GM20431 (cell line): Measurements from ENCODE around the gene ETV3.

ENCODE experiments used
- in situ Hi-C: fragments of 300-500 bp; cut with MseI, MboI; formaldehyde crosslinking; loops from one replicate; pipeline ENCODE4 v1.15.0; 2020; ENCODE audit warnings: low sequenced_read_pairs; ENCODE audit not compliant: unreplicated experiment

ETV3 gene

DNA sequence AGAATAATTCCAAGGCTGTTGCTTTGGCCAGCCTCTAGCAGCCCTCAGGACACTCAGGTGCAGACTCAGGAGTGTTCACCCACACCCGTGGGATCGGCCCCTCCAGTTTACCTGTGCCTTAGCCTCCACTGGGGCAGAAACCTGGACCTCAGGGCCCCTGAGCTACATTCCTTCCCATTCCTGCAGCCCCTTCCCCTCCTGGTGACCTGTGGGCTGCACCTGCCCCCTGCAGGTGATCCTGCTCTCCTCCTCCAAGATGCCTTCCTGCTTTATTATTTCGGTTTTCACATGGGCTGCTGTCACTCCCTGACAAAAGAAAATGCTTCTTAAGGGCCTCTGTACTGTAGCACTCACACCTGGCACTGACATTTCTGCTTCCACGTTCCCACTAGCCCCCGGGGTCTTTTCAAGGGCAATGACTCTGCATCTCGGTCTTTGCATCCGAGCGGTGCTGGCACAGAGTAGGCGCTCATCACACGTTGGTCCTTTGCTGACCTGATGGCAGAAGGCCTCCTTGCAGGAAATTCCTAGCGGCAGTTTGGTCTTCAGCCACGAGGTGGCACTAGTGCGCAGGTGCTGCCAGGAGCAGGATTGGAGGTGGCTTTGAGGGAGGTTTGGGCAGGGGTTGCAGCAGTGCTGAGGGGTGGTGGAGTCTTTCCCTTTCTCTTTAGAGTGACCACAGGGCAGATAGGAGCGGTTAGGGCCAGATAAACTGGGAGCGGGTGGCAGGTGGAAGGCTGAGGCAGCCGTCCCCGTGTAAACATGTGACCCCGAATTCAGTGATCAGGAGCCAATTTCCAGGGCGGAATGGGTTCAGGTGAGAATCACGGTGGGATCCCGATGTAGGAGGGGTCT is 25.3 kb upstream of the ETV3 start:
- in situ Hi-C loops = loop anchor here (10.0 kb wide), 1 partner anchor 69 kb away; the partner anchor contains the start of gene ETV3L

DNA sequence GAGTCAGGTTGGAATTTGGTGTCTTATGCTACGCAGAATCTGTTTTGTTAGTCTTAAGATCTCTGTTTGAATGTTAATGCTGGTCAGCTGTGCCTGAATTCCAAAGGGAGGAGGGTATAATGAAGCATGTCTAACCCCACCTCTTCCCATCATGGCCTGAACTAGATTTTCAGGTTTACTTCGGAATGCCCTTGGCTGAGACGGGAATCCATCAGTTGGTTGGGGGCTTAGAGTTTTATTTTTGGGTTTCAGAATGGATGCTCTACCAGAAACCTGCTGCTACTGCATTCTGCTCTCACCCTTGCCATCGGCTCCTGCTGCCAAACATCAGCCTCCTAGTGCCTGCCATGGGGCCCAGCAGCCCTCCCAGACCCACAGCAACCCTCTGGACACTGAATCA is 24.1 kb upstream of the ETV3 start:
- in situ Hi-C loops = loop anchor here (10.0 kb wide), 1 partner anchor 68 kb away; the partner anchor contains the start of gene ETV3L

- in situ Hi-C loops = loop anchor here (10.0 kb wide), 1 partner anchor 67 kb away; the partner anchor contains the start of gene ETV3L
Observed at GRCh38 chr1:157161901-157162300, 23.7 kb upstream of the ETV3 start.

- in situ Hi-C loops = no loop called here
Observed at GRCh38 chr1:157158967-157159366, 20.8 kb upstream of the ETV3 start.

DNA sequence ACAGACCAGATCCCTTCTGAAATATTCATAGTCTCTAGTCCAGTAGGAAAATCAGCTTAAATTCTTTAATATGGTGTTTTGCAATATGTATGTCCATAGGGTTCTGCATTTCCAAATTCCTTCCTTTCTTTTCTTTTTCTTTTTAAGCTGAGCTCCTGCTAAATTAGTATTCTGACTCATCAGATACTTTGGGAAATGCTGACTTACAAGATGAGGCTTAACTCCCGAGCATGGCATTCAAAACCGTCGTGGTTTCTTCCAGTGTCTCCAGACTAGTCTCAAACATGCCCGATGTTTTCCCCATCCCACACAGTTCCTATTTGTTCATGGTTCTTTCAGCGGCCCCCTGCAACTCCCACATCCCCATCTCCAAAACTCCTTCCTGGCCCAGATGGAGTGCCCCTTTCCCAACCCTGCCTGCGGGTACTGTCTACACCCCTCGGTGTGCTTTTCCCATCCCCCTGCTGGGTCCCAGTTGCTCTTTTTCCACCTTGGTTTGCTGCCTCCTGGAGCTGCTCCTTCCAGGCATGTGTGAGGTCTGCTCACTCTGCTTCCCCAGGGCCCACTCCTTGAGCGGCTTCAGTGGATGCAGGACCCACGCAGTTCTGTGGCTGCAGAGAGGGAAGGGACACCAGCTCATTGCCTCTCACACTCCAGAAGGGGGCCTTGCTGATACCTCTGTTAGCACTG is 19.5 kb upstream of the ETV3 start:
- in situ Hi-C loops = no loop called here

DNA sequence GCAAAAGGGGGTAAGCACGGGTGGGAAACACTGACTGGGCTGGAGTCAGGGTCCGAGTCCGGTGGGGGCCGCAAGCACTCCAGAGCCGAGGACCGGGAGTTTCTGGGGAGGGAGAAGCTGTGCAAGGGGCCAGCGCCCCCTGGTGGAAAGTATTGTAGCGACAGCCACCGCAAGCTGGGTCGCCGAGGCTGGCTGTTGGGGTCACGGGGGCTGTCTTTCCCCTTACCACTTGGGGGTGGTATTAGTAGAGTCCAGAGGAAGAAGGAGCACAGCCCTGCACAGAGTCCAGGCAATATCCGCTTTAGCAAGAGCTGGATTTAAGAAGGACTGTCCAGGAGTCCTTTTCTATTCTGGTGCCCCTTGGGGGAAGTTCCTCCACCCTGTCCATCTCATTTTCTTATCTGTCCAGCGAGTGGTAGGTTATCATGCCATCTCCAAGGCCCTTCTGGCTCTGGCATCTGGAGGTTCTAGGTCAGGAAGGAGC is 17.9 kb upstream of the ETV3 start:
- in situ Hi-C loops = no loop called here

GRCh38 chr1:157155658-157156057 is 17.5 kb upstream of the ETV3 start:
- in situ Hi-C loops = no loop called here

DNA sequence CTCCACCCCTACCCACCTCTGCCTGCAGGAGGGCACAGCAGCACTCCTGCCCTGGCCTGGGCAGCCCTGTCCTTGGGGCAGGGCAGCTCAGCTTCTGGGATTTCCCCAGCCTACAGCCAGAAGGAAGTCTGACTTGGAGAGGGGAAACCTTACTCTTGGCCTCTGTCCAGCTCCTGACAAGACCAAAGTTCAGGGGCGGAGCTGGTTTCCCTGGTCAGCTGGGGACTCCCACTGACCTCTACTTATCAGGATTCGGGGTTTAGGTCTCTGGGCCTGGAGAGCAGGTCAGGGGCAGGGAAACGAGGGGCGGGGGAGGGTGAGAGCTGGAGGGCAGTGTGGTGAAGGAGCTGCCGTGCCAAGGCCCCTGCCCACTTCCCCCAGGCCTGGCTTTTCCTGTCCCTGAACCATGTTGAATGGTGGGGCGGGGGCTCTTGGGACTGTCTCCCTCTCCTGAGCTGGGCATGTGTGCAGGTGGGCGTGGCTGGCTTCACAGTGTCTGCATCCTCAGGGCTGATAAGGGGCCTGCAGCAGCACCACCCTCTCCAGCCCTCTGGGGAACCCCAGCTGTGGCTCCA is 16.8 kb upstream of the ETV3 start:
- in situ Hi-C loops = no loop called here

GRCh38 chr1:157154291-157154690 is 16.1 kb upstream of the ETV3 start:
- in situ Hi-C loops = no loop called here

GRCh38 chr1:157153746-157154145 is 15.6 kb upstream of the ETV3 start:
- in situ Hi-C loops = no loop called here

DNA sequence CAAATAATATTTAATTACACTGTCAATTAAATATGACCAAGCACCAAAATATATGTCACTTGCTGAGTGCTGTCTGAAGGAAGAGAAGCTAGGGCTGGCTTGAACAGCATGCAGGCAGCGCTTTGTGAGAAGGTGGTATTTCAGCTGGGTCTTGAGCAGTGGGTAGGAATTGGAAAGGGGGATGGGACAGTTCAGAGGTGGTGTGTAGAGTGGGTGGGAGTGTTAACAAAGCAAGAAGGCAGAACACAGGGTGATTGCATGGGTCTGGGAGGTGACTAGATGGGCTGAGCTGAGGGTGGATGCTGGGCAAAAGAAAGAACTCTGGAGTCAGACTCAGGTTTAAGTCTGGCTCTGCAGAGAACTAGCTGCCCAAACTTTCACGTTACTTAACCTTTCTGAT is 14.3 kb upstream of the ETV3 start:
- in situ Hi-C loops = no loop called here

DNA sequence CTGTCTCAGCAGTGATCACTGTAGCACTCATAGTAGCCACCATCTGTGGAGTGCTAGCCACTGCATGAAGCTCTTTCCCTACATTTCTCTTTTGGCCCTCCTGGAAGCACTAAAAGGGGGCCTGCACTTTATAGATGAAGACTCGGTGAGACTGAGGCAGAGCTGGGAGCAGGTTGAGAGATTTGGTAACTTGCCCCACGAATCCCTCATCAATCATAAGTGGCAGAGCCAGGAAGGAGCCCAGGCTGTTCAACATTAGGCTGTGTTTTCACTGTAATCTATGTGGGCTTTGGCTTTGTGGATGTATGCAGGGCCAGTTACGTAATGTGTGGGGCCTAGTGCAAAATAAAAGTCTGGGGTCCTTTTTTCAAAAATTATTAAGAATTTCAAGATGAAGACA is 13.3 kb upstream of the ETV3 start:
- in situ Hi-C loops = no loop called here

- in situ Hi-C loops = no loop called here
Observed at GRCh38 chr1:157151073-157151472, 12.9 kb upstream of the ETV3 start.

DNA sequence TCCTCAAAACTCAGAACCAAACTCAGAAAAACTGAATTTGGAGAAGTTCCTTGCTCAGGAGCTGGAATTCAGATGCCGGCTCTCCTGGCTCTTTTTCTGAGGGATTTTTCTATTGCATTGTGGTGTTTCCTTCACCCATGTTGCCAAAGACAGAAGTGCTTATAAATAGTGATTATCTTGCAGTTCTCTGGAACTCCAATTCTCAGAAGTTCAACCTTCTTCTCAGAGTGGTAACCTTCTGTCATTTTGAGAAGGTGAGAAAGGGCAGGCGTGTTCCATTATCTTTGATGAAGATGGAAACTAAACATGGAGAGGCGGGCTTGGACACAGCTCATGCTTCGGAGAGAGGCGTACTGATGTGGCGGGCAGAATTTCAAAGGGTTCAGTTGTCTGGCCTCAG is 12.4 kb upstream of the ETV3 start:
- in situ Hi-C loops = no loop called here

DNA sequence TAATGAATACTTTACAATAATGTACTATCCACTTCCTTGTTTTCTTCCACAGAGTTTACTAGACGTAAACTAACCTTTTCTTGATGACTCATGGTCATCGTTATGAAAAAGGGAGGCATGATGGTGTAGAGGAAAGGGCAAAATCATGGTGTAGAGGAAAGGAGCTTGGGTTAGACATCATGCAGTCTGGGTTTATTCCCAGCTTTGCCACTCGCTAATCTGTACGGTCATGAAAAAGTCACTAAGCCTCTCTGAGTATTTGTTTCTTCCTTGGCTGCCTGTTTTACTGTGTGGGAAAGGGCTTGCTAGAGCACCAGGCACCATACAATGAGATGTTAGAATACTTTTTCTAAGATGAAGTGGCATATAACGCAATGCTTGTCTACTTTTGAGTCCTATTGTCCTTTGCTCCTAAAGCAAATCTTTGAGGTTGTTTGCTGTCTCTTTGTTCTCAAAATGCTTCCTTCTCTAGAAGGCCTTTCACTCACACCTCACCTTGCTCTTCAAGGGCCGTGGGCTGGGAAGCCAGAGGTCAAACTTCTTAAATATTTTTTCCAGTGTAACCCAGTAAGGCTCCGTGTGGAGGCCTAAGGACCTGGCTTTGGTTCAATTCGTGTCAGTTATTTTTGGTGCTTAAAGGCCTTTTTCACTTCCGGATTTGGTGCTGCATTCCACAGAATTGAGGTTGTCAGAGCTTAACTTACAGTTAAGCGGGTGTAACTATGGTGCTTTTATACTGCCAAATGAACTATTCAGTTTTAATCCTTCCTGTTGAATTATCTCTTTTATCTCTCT is 9.9 kb upstream of the ETV3 start:
- in situ Hi-C loops = no loop called here

- in situ Hi-C loops = no loop called here
Observed at GRCh38 chr1:157147037-157147436, 8.8 kb upstream of the ETV3 start.

DNA sequence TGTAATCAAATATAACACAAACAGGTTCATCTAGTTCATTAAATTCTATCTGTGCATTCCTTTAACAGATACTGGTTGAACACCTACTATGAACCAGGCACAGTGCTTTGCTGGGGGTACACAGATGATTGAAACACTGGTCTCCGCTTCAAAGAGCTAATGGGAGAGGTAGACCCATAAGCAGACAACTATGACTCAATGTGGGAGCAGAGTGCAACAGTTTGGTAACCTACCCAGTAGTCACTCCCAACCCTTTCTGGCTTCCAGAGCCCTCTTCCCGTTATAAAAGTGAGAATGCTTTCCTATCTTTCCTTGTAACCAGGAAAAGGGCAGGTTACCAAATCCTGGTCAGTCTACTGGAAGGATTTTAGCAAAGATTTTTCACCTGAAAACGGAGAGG is 8.0 kb upstream of the ETV3 start:
- in situ Hi-C loops = no loop called here

- in situ Hi-C loops = no loop called here
Observed at GRCh38 chr1:157145076-157145475, 6.9 kb upstream of the ETV3 start.

DNA sequence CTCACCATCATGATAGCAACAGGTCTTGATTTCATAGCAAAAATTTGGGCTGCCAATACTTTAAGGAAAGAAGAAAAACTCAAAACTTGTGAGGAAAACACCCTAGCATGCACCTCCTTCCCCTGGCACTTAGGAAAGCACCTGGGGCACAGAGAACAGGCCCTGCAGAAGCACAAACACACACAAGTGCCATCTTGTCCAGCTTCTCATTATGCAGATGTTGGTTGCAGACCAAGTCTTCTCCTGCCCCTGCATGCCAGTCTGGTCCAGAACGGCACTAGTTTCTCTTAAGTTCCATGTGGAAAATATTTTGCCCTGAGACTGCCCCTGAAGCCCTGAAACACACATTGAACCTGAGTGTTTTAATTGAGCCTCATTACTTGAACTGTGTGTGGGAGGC is 6.3 kb upstream of the ETV3 start:
- in situ Hi-C loops = no loop called here

GRCh38 chr1:157142765-157143423 is 4.7 kb upstream of the ETV3 start:
- in situ Hi-C loops = no loop called here
